ENCODE measurements around the gene NPHS1. TPM values are rescaled to one million over a fixed set of nuclear protein-coding genes. Genes with fewer than 3 reads are reported as not detected.
A peak's percentile ranks its signal among the peaks of the same experiment; 100 is the strongest.
"Not testable (repeated sequence)": the region's sequence is repeated elsewhere in the genome, so short reads cannot be mapped to it uniquely, and the experiment has no call there.

The NPHS1 gene
- total RNA-seq, 3 donors from 2014 or later = 0.15 TPM; not detected in 2

GRCh38 chr19:35797663-35798062 is 54.6 kb downstream of the NPHS1 start:
- peaks cover 0 to 31% of the 10 kb centered on the region in 2 donors for H3K27me3 ChIP-seq
- intact Hi-C loops (cut with DNase I; ENCODE audit: low total_unique reads) = no loop called here

GRCh38 chr19:35796645-35797542 is 55.4 kb downstream of the NPHS1 start:
- peak overlapping the region in 1 of 3 donors; percentile 25 for H3K4me3 ChIP-seq
- H3K27me3 ChIP-seq = peaks cover 0 to 31% of the 10 kb centered on the region in 2 donors
- intact Hi-C loops (cut with DNase I; ENCODE audit: low total_unique reads) = no loop called here
- no peaks in the 10 kb centered on the region for H3K36me3 ChIP-seq
- TF ChIP-seq POLR2A (IDR thresholded peaks at IDR 0.05) (no peak), CTCF (IDR thresholded peaks at IDR 0.05) (no peak), POLR2AphosphoS5 (IDR thresholded peaks at IDR 0.05) (no peak)
- no peaks in the 10 kb centered on the region for H3K4me1 ChIP-seq
- no peak overlapping the region for H3K27ac ChIP-seq
- H3K9me3 ChIP-seq = no peaks in the 10 kb centered on the region
- no peak for DNase-seq (ENCODE audit: low spot score in 2 of 2)

More at GRCh38 chr19:35797663-35798062, 54.6 kb downstream of the NPHS1 start:
- no peak for DNase-seq (ENCODE audit: low spot score in 2 of 2)
- Histone ChIP-seq H3K4me1 (no peaks in the 10 kb centered on the region), H3K36me3 (no peaks in the 10 kb centered on the region), H3K4me3 (peak overlapping the region in 1 of 3 donors; percentile 25), H3K27ac (no peak overlapping the region), H3K9me3 (no peaks in the 10 kb centered on the region)
- TF ChIP-seq CTCF (IDR thresholded peaks at IDR 0.05) = no peak
- TF ChIP-seq POLR2A (IDR thresholded peaks at IDR 0.05) = no peak
- TF ChIP-seq POLR2AphosphoS5 (IDR thresholded peaks at IDR 0.05) = no peak

- H3K4me1 ChIP-seq; H3K27ac ChIP-seq; DNase-seq (ENCODE audit: low spot score in 2 of 2); H3K4me3 ChIP-seq; H3K36me3 ChIP-seq; H3K9me3 ChIP-seq; intact Hi-C loops (cut with DNase I; ENCODE audit: low total_unique reads): not testable (repeated sequence)
- H3K27me3 ChIP-seq = peaks cover 0 to 31% of the 10 kb centered on the region in 2 donors
Measured at GRCh38 chr19:35795564-35795963, 56.7 kb downstream of the NPHS1 start.

- peaks cover 0 to 20% of the 10 kb centered on the region in 2 donors for H3K27me3 ChIP-seq
- DNase-seq (ENCODE audit: low spot score in 2 of 2) = no peak
- H3K9me3 ChIP-seq = no peaks in the 10 kb centered on the region
- H3K36me3 ChIP-seq = no peaks in the 10 kb centered on the region
- intact Hi-C loops (cut with DNase I; ENCODE audit: low total_unique reads) = no loop called here
- no peak overlapping the region for H3K4me3 ChIP-seq
- TF ChIP-seq POLR2AphosphoS5 (IDR thresholded peaks at IDR 0.05) (no peak), POLR2A (IDR thresholded peaks at IDR 0.05) (no peak), CTCF (IDR thresholded peaks at IDR 0.05) (no peak)
- no peaks in the 10 kb centered on the region for H3K4me1 ChIP-seq
- H3K27ac ChIP-seq = no peak overlapping the region
Measured at GRCh38 chr19:35793381-35794165, 58.7 kb downstream of the NPHS1 start.

- intact Hi-C loops (cut with DNase I; ENCODE audit: low total_unique reads) = no loop called here
- Histone ChIP-seq H3K27ac (no peak overlapping the region), H3K4me1 (no peaks in the 10 kb centered on the region), H3K9me3 (no peaks in the 10 kb centered on the region), H3K27me3 (peaks cover 0 to 15% of the 10 kb centered on the region in 2 donors), H3K4me3 (no peak overlapping the region), H3K36me3 (no peaks in the 10 kb centered on the region)
- TF ChIP-seq POLR2A (IDR thresholded peaks at IDR 0.05) = no peak
- TF ChIP-seq POLR2AphosphoS5 (IDR thresholded peaks at IDR 0.05) = no peak
- TF ChIP-seq CTCF (IDR thresholded peaks at IDR 0.05) = no peak
- DNase-seq (ENCODE audit: low spot score in 2 of 2) = no peak
Measured at GRCh38 chr19:35792888-35793287, 59.4 kb downstream of the NPHS1 start.

Data from breast epithelium (tissue), 4 donors.